HEK293 (cell line): ENCODE results near the gene ZNF438.
"Not testable (repeated sequence)": the region's sequence is repeated elsewhere in the genome, so short reads cannot be mapped to it uniquely, and the experiment has no call there.

ENCODE experiments used
- CTCF ChIP-seq: fragments of 450-650 bp; formaldehyde crosslinking; IDR thresholded peaks from 2 replicates; pipeline ENCODE4 v1.5.1; 2016; ENCODE audit warnings: missing biosample characterization, missing genetic modification characterization
- MZF1 ChIP-seq: fragments of 450-650 bp; formaldehyde crosslinking; IDR thresholded peaks from 2 replicates; pipeline ENCODE4 v1.5.1; 2017; ENCODE audit warnings: missing biosample characterization, missing genetic modification characterization, borderline replicate concordance
- ZNF146 ChIP-seq: fragments of 450-650 bp; formaldehyde crosslinking; IDR thresholded peaks from 2 replicates; pipeline ENCODE4 v1.5.1; 2016; ENCODE audit warnings: missing biosample characterization, missing genetic modification characterization
- ZNF311 ChIP-seq: fragments of 450-650 bp; formaldehyde crosslinking; IDR thresholded peaks from 2 replicates; pipeline ENCODE4 v1.5.1; 2017; ENCODE audit warnings: missing biosample characterization, missing genetic modification characterization, borderline replicate concordance
- ZNF521 ChIP-seq: fragments of 450-650 bp; formaldehyde crosslinking; IDR thresholded peaks from 2 replicates; pipeline ENCODE4 v1.5.1; 2017; ENCODE audit warnings: missing biosample characterization, mild to moderate bottlenecking, missing genetic modification characterization
- ZNF580 ChIP-seq: fragments of 450-650 bp; formaldehyde crosslinking; IDR thresholded peaks from 2 replicates; pipeline ENCODE4 v1.5.1; 2016; ENCODE audit warnings: missing biosample characterization, missing genetic modification characterization
- TF ChIP-seq, protein P1 (sequence below): fragments of 450-650 bp; formaldehyde crosslinking; IDR thresholded peaks from 2 replicates; pipeline ENCODE4 v1.5.1; 2016; ENCODE audit warnings: missing biosample characterization, missing genetic modification characterization
- TF ChIP-seq, protein P2 (sequence below): fragments of 450-650 bp; formaldehyde crosslinking; IDR thresholded peaks from 2 replicates; pipeline ENCODE4 v1.5.1; 2016; ENCODE audit warnings: missing biosample characterization, missing genetic modification characterization

- not testable (repeated sequence) for TF ChIP-seq MZF1, ZNF311, ZNF146, CTCF, ZNF580, ZNF521 (tag by site-specific recombination)
- TF ChIP-seq, protein P1, sequence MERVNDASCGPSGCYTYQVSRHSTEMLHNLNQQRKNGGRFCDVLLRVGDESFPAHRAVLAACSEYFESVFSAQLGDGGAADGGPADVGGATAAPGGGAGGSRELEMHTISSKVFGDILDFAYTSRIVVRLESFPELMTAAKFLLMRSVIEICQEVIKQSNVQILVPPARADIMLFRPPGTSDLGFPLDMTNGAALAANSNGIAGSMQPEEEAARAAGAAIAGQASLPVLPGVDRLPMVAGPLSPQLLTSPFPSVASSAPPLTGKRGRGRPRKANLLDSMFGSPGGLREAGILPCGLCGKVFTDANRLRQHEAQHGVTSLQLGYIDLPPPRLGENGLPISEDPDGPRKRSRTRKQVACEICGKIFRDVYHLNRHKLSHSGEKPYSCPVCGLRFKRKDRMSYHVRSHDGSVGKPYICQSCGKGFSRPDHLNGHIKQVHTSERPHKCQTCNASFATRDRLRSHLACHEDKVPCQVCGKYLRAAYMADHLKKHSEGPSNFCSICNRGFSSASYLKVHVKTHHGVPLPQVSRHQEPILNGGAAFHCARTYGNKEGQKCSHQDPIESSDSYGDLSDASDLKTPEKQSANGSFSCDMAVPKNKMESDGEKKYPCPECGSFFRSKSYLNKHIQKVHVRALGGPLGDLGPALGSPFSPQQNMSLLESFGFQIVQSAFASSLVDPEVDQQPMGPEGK, result not testable (repeated sequence)
- TF ChIP-seq, protein P2, sequence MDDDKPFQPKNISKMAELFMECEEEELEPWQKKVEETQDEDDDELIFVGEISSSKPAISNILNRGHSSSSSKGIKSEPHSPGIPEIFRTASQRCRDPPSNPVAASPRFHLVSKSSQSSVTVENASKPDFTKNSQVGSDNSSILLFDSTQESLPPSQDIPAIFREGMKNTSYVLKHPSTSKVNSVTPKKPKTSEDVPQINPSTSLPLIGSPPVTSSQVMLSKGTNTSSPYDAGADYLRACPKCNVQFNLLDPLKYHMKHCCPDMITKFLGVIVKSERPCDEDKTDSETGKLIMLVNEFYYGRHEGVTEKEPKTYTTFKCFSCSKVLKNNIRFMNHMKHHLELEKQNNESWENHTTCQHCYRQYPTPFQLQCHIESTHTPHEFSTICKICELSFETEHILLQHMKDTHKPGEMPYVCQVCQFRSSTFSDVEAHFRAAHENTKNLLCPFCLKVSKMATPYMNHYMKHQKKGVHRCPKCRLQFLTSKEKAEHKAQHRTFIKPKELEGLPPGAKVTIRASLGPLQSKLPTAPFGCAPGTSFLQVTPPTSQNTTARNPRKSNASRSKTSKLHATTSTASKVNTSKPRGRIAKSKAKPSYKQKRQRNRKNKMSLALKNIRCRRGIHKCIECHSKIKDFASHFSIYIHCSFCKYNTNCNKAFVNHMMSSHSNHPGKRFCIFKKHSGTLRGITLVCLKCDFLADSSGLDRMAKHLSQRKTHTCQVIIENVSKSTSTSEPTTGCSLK, result not testable (repeated sequence)
Measured at GRCh38 chr10:30983209-30983608, 48.5 kb downstream of the ZNF438 start.
